ENCODE measurements around the gene RBMS1. TPM values are rescaled to one million over a fixed set of nuclear protein-coding genes. Genes with fewer than 3 reads are reported as not detected.

Gene RBMS1
- total RNA-seq, 1 experiment from 2014 or later, result 77.5 TPM

- no peak overlapping the region for H2BK5ac ChIP-seq (ENCODE audit: insufficient read length, low read length)
- TF ChIP-seq CTCF (conservative IDR thresholded peaks at IDR 0.05), result no peak
- no peak overlapping the region for H2BK120ac ChIP-seq (ENCODE audit: low read depth, low read length, poor library complexity, severe bottlenecking)
- H3K9me3 ChIP-seq (ENCODE audit: control insufficient read depth, low read depth, low read length), result no peaks in the 10 kb centered on the region
- no peak overlapping the region for H4K5ac ChIP-seq (ENCODE audit: insufficient read length, low read depth, low read length)
- H3K79me2 ChIP-seq (ENCODE audit: insufficient read depth, low read length), result no peaks in the 10 kb centered on the region
- H3K18ac ChIP-seq (ENCODE audit: insufficient read length, low read depth, low read length), result no peak overlapping the region
- no peak overlapping the region for H3K14ac ChIP-seq (ENCODE audit: insufficient read depth, low read length)
- H2BK20ac ChIP-seq (ENCODE audit: low read depth, low read length, poor library complexity, severe bottlenecking), result no peak overlapping the region
- H3K27ac ChIP-seq (ENCODE audit: insufficient read length, low read depth, low read length), result no peak overlapping the region
- H2BK12ac ChIP-seq (ENCODE audit: insufficient read length, low read depth, low read length), result no peak overlapping the region
- H3K27me3 ChIP-seq (ENCODE audit: insufficient read depth, low read length), result no peaks in the 10 kb centered on the region
- no peak overlapping the region for H2BK15ac ChIP-seq (ENCODE audit: low read depth, low read length)
- Mint-ChIP-seq H3K27ac (no peak overlapping the region), H3K9me3 (no peaks in the 10 kb centered on the region), H3K4me1 (peaks cover 11 to 12% of the 10 kb centered on the region in 2 experiments), H3K4me3 (no peak overlapping the region), H3K36me3 (ENCODE audit: insufficient read depth in 1 of 3, low read depth in 3 of 3) (peaks cover 0 to 34% (median 32%) of the 10 kb centered on the region in 3 experiments; a peak in 6 of 7 replicates), H3K27me3 (ENCODE audit: low read depth) (no peaks in the 10 kb centered on the region)
- H3K4me1 ChIP-seq (ENCODE audit: insufficient read depth, low read length), result peaks cover 3% of the 10 kb centered on the region; the same call in 1 of the 2 replicates
- no peak for DNase-seq
- no CpG with 5 or more reads among the region's 2 CpGs for WGBS (ENCODE audit: extremely low coverage, insufficient read length, low lambda C conversion rate)
- H3K4ac ChIP-seq (ENCODE audit: low read depth, low read length), result no peak overlapping the region
- no peaks in the 10 kb centered on the region for H3K23me2 ChIP-seq (ENCODE audit: insufficient read length, low read depth, low read length, poor library complexity, severe bottlenecking)
- no peaks in the 10 kb centered on the region for H4K20me1 ChIP-seq (ENCODE audit: control insufficient read depth, insufficient read depth, insufficient read length)
- H3K23ac ChIP-seq (ENCODE audit: insufficient read length, low read depth, low read length), result no peak overlapping the region
- H4K91ac ChIP-seq (ENCODE audit: insufficient read length, low read depth, low read length), result no peak overlapping the region
- H3K9ac ChIP-seq (ENCODE audit: extremely low read depth, insufficient read length, low read length), result no peak overlapping the region
- no peak overlapping the region for H2AK5ac ChIP-seq (ENCODE audit: insufficient read length, low read length)
- no peak overlapping the region for H2AFZ ChIP-seq (ENCODE audit: low read length)
- no peak overlapping the region for H3K4me2 ChIP-seq (ENCODE audit: insufficient read depth, insufficient read length, low read length)
- no peak overlapping the region for H4K8ac ChIP-seq (replicated peaks; ENCODE audit: insufficient read length, low read depth, low read length)
- H3K79me1 ChIP-seq (ENCODE audit: insufficient read depth, low read depth, low read length, poor library complexity, severe bottlenecking), result no peaks in the 10 kb centered on the region
- no peak overlapping the region for H3K56ac ChIP-seq (ENCODE audit: insufficient read length, low read depth, low read length)
- H3T11ph ChIP-seq (ENCODE audit: low read length), result no peak overlapping the region
Measured at GRCh38 chr2:160303076-160303475, 190.5 kb downstream of the RBMS1 start.

All from H9 (cell line).